GM18870 (cell line): ENCODE measurements around the gene RRP1.
"Not testable (repeated sequence)": the region's sequence is repeated elsewhere in the genome, so short reads cannot be mapped to it uniquely, and the experiment has no call there.

Experiments used
- ATAC-seq: cut with Tn5 transposase; IDR thresholded peaks from one replicate; pipeline ENCODE4 v1.9.1; 2021; ENCODE audit warnings: moderate library complexity; ENCODE audit not compliant: unreplicated experiment

Gene RRP1

GRCh38 chr21:43835050-43835449 lies 45.7 kb downstream of the RRP1 start:
- ATAC-seq = no peak

DNA sequence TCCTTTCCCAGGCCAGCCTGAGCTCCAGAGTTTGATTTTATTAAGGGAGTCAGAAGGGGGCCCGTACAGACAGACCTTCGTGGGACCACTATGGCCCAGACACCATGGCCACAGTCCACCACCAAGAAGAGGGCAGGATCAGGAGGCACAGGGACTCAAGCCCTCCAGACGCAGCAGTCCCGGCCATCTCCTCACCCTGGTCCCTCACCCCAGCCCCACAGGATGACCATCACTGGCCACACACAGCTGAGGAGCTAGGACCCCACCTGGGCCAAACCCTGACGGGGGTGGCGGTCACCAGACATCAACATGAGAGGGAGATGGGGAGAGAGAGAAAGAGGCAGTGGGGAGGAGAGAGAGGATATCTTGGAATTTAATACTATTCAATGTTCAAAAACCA lies 46.5 kb downstream of the RRP1 start:
- no peak for ATAC-seq

- no peak for ATAC-seq
Observed at GRCh38 chr21:43836616-43837015, 47.2 kb downstream of the RRP1 start.

DNA sequence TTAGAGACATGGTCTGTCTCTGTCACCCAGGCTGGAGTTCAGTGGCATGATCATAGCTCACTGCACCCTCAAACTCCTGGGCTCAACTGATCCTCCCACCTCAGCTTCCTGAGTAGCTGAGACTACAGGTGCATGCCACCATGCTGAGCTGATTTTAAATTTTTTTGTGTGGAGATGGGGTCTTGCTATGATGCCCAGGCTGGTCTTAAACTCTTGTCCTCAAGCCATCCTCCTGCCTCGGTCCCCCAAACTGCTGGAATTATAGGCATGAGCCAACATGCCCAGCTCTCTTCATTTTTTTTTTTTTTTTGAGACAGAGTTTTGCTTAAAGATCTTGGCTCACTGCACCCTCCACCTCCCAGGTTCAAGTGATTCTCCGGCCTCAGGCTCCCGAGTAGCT lies 50.9 kb downstream of the RRP1 start:
- ATAC-seq = no peak

- ATAC-seq = no peak
Observed at GRCh38 chr21:43842742-43843141, 53.4 kb downstream of the RRP1 start.

DNA sequence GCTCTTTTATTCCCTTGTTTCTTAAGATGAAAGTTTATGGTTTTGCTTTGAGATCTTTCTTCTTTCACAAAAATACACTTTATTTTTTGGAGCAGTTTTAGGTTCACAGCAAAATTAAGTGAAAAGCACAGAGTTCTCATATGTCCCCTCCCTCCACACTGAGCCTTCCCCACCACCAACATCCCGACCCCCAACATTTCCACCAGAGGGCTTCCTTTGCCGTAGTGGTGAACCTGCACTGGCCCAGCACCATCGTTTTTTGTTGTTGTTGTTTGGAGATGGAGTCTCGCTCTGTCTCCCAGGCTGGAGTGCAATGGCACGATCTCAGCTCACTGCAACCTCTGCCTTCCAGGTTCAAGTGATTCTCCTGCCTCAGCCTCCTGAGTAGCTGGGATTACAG lies 55.5 kb downstream of the RRP1 start:
- ATAC-seq = not testable (repeated sequence)

- no peak for ATAC-seq
Observed at GRCh38 chr21:43845386-43845785, 56.0 kb downstream of the RRP1 start.

GRCh38 chr21:43846430-43846829 lies 57.1 kb downstream of the RRP1 start:
- no peak for ATAC-seq

- no peak for ATAC-seq
Observed at GRCh38 chr21:43847301-43847700, 57.9 kb downstream of the RRP1 start.

DNA sequence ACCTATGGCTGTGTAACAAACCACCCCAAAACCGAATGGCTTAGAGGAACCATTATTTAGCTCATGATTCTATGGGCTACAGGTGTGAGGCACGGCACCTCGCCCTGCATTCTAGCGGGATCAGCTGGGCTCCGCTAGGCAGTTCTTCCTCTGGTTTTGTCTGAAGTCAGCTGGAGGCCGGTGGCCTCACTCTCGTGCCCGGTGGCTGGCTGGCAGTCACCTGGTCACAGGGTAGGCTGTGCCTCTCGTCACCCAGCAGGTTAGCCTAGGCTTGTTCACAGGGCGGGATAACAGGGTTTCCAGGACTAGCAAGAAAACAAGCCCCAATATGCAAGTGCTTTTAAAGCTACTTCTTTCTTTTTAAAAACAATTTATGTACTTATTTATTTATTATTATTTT lies 59.4 kb downstream of the RRP1 start:
- no peak for ATAC-seq

GRCh38 chr21:43849532-43850299 lies 60.3 kb downstream of the RRP1 start:
- ATAC-seq = no peak

GRCh38 chr21:43850728-43851295 lies 61.4 kb downstream of the RRP1 start:
- no peak for ATAC-seq

GRCh38 chr21:43851593-43851992 lies 62.2 kb downstream of the RRP1 start:
- no peak for ATAC-seq

GRCh38 chr21:43853851-43854772 lies 64.7 kb downstream of the RRP1 start:
- no peak for ATAC-seq
